ENCODE results near the gene SLC4A4.

DNA sequence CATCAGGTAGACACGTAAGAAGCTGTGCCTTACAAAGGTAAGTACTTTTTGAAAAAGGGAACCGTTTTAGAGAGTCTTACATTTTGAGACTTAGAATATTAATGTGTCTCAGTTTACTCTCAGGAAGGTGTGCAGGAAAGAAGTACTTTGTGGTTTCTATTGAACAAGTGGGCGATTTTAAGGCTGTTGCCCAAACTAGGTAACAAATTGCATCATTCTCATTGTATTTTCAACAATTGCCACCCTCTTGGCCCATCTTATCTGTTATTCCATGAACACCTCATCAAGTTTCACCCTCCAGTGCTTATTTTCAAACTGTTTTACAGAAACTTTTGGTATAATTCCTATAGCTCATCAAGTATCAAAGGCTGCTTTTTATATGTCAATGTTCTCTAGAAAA, 158.3 kb downstream of the SLC4A4 start:
- TF ChIP-seq, protein P1, sequence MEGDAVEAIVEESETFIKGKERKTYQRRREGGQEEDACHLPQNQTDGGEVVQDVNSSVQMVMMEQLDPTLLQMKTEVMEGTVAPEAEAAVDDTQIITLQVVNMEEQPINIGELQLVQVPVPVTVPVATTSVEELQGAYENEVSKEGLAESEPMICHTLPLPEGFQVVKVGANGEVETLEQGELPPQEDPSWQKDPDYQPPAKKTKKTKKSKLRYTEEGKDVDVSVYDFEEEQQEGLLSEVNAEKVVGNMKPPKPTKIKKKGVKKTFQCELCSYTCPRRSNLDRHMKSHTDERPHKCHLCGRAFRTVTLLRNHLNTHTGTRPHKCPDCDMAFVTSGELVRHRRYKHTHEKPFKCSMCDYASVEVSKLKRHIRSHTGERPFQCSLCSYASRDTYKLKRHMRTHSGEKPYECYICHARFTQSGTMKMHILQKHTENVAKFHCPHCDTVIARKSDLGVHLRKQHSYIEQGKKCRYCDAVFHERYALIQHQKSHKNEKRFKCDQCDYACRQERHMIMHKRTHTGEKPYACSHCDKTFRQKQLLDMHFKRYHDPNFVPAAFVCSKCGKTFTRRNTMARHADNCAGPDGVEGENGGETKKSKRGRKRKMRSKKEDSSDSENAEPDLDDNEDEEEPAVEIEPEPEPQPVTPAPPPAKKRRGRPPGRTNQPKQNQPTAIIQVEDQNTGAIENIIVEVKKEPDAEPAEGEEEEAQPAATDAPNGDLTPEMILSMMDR (IDR thresholded peaks at IDR 0.05) = no peak
- TF ChIP-seq POLR2AphosphoS5 (IDR thresholded peaks at IDR 0.05) (no peak), EP300 (IDR thresholded peaks at IDR 0.05) (no peak)

All from sigmoid colon (tissue), 4 donors.